ENCODE results near the gene SEL1L3.

Gene SEL1L3

GRCh38 chr4:25905371-25905770 is 42.6 kb upstream of the SEL1L3 start:
- H3K14ac ChIP-seq (ENCODE audit: low read length in 2 of 2), result no peak overlapping the region
- peaks cover 4% of the 10 kb centered on the region for H3K4me1 ChIP-seq (ENCODE audit: control insufficient read depth, insufficient read depth, low read depth, low read length)
- WGBS, result 100% methylated on average over 3 of the region's 4 CpGs
- no peak overlapping the region for H3K23ac ChIP-seq (ENCODE audit: low read length in 2 of 2)
- H3K27me3 ChIP-seq (ENCODE audit: control insufficient read depth in 1 of 2, insufficient read depth in 1 of 2, low read length in 2 of 2), result peaks cover 0 to 2% of the 10 kb centered on the region in 2 experiments
- H2BK15ac ChIP-seq (ENCODE audit: low read depth, poor library complexity, severe bottlenecking), result no peak overlapping the region
- no peaks in the 10 kb centered on the region for H3K36me3 ChIP-seq (ENCODE audit: control insufficient read depth in 1 of 2, insufficient read depth in 2 of 2, low read depth in 1 of 2, low read length in 2 of 2)
- no peak overlapping the region for H2AK5ac ChIP-seq (ENCODE audit: low read length, severe bottlenecking)
- H3K4me3 ChIP-seq (ENCODE audit: insufficient read depth in 1 of 2, low read depth in 1 of 2, low read length in 2 of 2), result no peak overlapping the region
- no peak overlapping the region for H2AFZ ChIP-seq (ENCODE audit: low read depth, low read length)
- no peak overlapping the region for H2BK12ac ChIP-seq (ENCODE audit: low read length in 2 of 2)
- H4K8ac ChIP-seq (ENCODE audit: low read length), result no peak overlapping the region
- no peak overlapping the region for H3K4ac ChIP-seq (ENCODE audit: low read depth in 1 of 2, low read length in 2 of 2)
- no peak overlapping the region for H2BK120ac ChIP-seq (ENCODE audit: low read depth, low read length)
- H3K4me2 ChIP-seq (ENCODE audit: low read length, poor library complexity, severe bottlenecking), result no peak overlapping the region
- no peak overlapping the region for H3K9ac ChIP-seq (ENCODE audit: low read length)
- H3K18ac ChIP-seq (ENCODE audit: low read depth in 1 of 2, low read length in 2 of 2), result no peak overlapping the region
- H3K27ac ChIP-seq (ENCODE audit: low read length, poor library complexity, severe bottlenecking), result no peak overlapping the region
- DNase-seq, result no peak
- H4K91ac ChIP-seq (ENCODE audit: low read length), result no peak overlapping the region
- no peaks in the 10 kb centered on the region for H3K79me1 ChIP-seq (replicated peaks; ENCODE audit: low read length, poor library complexity, severe bottlenecking)
- no peaks in the 10 kb centered on the region for H3K9me3 ChIP-seq (ENCODE audit: control insufficient read depth, low read length)
- H2BK5ac ChIP-seq (ENCODE audit: low read depth, low read length, poor library complexity, severe bottlenecking), result no peak overlapping the region

GRCh38 chr4:25904748-25905082 is 41.9 kb upstream of the SEL1L3 start:
- no peaks in the 10 kb centered on the region for H3K36me3 ChIP-seq (ENCODE audit: control insufficient read depth in 1 of 2, insufficient read depth in 2 of 2, low read depth in 1 of 2, low read length in 2 of 2)
- H3K27ac ChIP-seq (ENCODE audit: low read length, poor library complexity, severe bottlenecking), result no peak overlapping the region
- H3K4ac ChIP-seq (ENCODE audit: low read depth in 1 of 2, low read length in 2 of 2), result no peak overlapping the region
- H3K4me2 ChIP-seq (ENCODE audit: low read length, poor library complexity, severe bottlenecking), result no peak overlapping the region
- H4K8ac ChIP-seq (ENCODE audit: low read length), result peak overlapping the region; percentile 36
- no peaks in the 10 kb centered on the region for H3K27me3 ChIP-seq (ENCODE audit: control insufficient read depth in 1 of 2, insufficient read depth in 1 of 2, low read length in 2 of 2)
- H3K23ac ChIP-seq (ENCODE audit: low read length in 2 of 2), result no peak overlapping the region
- no peak overlapping the region for H3K9ac ChIP-seq (ENCODE audit: low read length)
- no peak overlapping the region for H2BK15ac ChIP-seq (ENCODE audit: low read depth, poor library complexity, severe bottlenecking)
- H2BK120ac ChIP-seq (ENCODE audit: low read depth, low read length), result no peak overlapping the region
- no peak overlapping the region for H3K14ac ChIP-seq (ENCODE audit: low read length in 2 of 2)
- H3K9me3 ChIP-seq (ENCODE audit: control insufficient read depth, low read length), result no peaks in the 10 kb centered on the region
- no peak overlapping the region for H4K91ac ChIP-seq (ENCODE audit: low read length)
- H3K4me3 ChIP-seq (ENCODE audit: insufficient read depth in 1 of 2, low read depth in 1 of 2, low read length in 2 of 2), result no peak overlapping the region
- no peak overlapping the region for H3K18ac ChIP-seq (ENCODE audit: low read depth in 1 of 2, low read length in 2 of 2)
- 96% methylated on average over 2 of the region's 3 CpGs for WGBS
- H2AK5ac ChIP-seq (ENCODE audit: low read length, severe bottlenecking), result no peak overlapping the region
- no peak overlapping the region for H2BK5ac ChIP-seq (ENCODE audit: low read depth, low read length, poor library complexity, severe bottlenecking)
- H2BK12ac ChIP-seq (ENCODE audit: low read length in 2 of 2), result no peak overlapping the region
- H3K4me1 ChIP-seq (ENCODE audit: control insufficient read depth, insufficient read depth, low read depth, low read length), result peaks cover 4% of the 10 kb centered on the region
- H3K79me1 ChIP-seq (replicated peaks; ENCODE audit: low read length, poor library complexity, severe bottlenecking), result no peaks in the 10 kb centered on the region
- DNase-seq, result no peak
- no peak overlapping the region for H2AFZ ChIP-seq (ENCODE audit: low read depth, low read length)

GRCh38 chr4:25903900-25904747 is 41.3 kb upstream of the SEL1L3 start:
- Histone ChIP-seq H4K91ac (ENCODE audit: low read length) (no peak overlapping the region), H4K8ac (ENCODE audit: low read length) (no peak overlapping the region), H3K27me3 (ENCODE audit: control insufficient read depth in 1 of 2, insufficient read depth in 1 of 2, low read length in 2 of 2) (no peaks in the 10 kb centered on the region), H2AFZ (ENCODE audit: low read depth, low read length) (no peak overlapping the region), H3K79me1 (replicated peaks; ENCODE audit: low read length, poor library complexity, severe bottlenecking) (no peaks in the 10 kb centered on the region), H3K14ac (ENCODE audit: low read length in 2 of 2) (no peak overlapping the region), H3K9ac (ENCODE audit: low read length) (no peak overlapping the region), H2BK5ac (ENCODE audit: low read depth, low read length, poor library complexity, severe bottlenecking) (no peak overlapping the region), H3K23ac (ENCODE audit: low read length in 2 of 2) (no peak overlapping the region), H3K36me3 (ENCODE audit: control insufficient read depth in 1 of 2, insufficient read depth in 2 of 2, low read depth in 1 of 2, low read length in 2 of 2) (no peaks in the 10 kb centered on the region), H2BK15ac (ENCODE audit: low read depth, poor library complexity, severe bottlenecking) (no peak overlapping the region), H3K27ac (ENCODE audit: low read length, poor library complexity, severe bottlenecking) (no peak overlapping the region), H3K18ac (ENCODE audit: low read depth in 1 of 2, low read length in 2 of 2) (no peak overlapping the region), H3K4me3 (ENCODE audit: insufficient read depth in 1 of 2, low read depth in 1 of 2, low read length in 2 of 2) (no peak overlapping the region), H2AK5ac (ENCODE audit: low read length, severe bottlenecking) (no peak overlapping the region), H2BK12ac (ENCODE audit: low read length in 2 of 2) (no peak overlapping the region), H3K4me1 (ENCODE audit: control insufficient read depth, insufficient read depth, low read depth, low read length) (peaks cover 4% of the 10 kb centered on the region), H3K4ac (ENCODE audit: low read depth in 1 of 2, low read length in 2 of 2) (no peak overlapping the region), H3K4me2 (ENCODE audit: low read length, poor library complexity, severe bottlenecking) (no peak overlapping the region), H2BK120ac (ENCODE audit: low read depth, low read length) (no peak overlapping the region), H3K9me3 (ENCODE audit: control insufficient read depth, low read length) (no peaks in the 10 kb centered on the region)
- WGBS, result 92% methylated on average over 8 of the region's 8 CpGs
- DNase-seq, result no peak

GRCh38 chr4:25901030-25901430 is 38.2 kb upstream of the SEL1L3 start:
- no peak overlapping the region for H4K91ac ChIP-seq (ENCODE audit: low read length)
- no peak overlapping the region for H2AFZ ChIP-seq (ENCODE audit: low read depth, low read length)
- no peak overlapping the region for H3K4ac ChIP-seq (ENCODE audit: low read depth in 1 of 2, low read length in 2 of 2)
- no peak overlapping the region for H2BK5ac ChIP-seq (ENCODE audit: low read depth, low read length, poor library complexity, severe bottlenecking)
- H3K27ac ChIP-seq (ENCODE audit: low read length, poor library complexity, severe bottlenecking), result no peak overlapping the region
- H3K4me3 ChIP-seq (ENCODE audit: insufficient read depth in 1 of 2, low read depth in 1 of 2, low read length in 2 of 2), result no peak overlapping the region
- H3K79me1 ChIP-seq (replicated peaks; ENCODE audit: low read length, poor library complexity, severe bottlenecking), result no peaks in the 10 kb centered on the region
- H2AK5ac ChIP-seq (ENCODE audit: low read length, severe bottlenecking), result no peak overlapping the region
- H2BK120ac ChIP-seq (ENCODE audit: low read depth, low read length), result no peak overlapping the region
- no peak overlapping the region for H2BK12ac ChIP-seq (ENCODE audit: low read length in 2 of 2)
- H3K27me3 ChIP-seq (ENCODE audit: control insufficient read depth in 1 of 2, insufficient read depth in 1 of 2, low read length in 2 of 2), result no peaks in the 10 kb centered on the region
- H3K4me2 ChIP-seq (ENCODE audit: low read length, poor library complexity, severe bottlenecking), result no peak overlapping the region
- H3K36me3 ChIP-seq (ENCODE audit: control insufficient read depth in 1 of 2, insufficient read depth in 2 of 2, low read depth in 1 of 2, low read length in 2 of 2), result no peaks in the 10 kb centered on the region
- H3K4me1 ChIP-seq (ENCODE audit: control insufficient read depth, insufficient read depth, low read depth, low read length), result no peaks in the 10 kb centered on the region
- H4K8ac ChIP-seq (ENCODE audit: low read length), result no peak overlapping the region
- H3K23ac ChIP-seq (ENCODE audit: low read length in 2 of 2), result no peak overlapping the region
- H2BK15ac ChIP-seq (ENCODE audit: low read depth, poor library complexity, severe bottlenecking), result no peak overlapping the region
- no peak overlapping the region for H3K14ac ChIP-seq (ENCODE audit: low read length in 2 of 2)
- H3K9me3 ChIP-seq (ENCODE audit: control insufficient read depth, low read length), result no peaks in the 10 kb centered on the region
- no peak overlapping the region for H3K18ac ChIP-seq (ENCODE audit: low read depth in 1 of 2, low read length in 2 of 2)
- no peak overlapping the region for H3K9ac ChIP-seq (ENCODE audit: low read length)
- DNase-seq, result no peak
- 95% methylated on average over 10 of the region's 10 CpGs for WGBS

Measured in mesenchymal stem cell (in vitro differentiated cells and primary cell).